Mesendoderm (in vitro differentiated cells): ENCODE data around the gene TMEM106C.

Source experiments
- DNase-seq: peaks from one replicate; pipeline ENCODE4 v3.0.0; 2013
- H2AK5ac ChIP-seq: 2 replicates; pipeline ENCODE4 v1.6.1; 2013; ENCODE audit warnings: low read length, inconsistent platforms
- H2BK120ac ChIP-seq: 2 replicates; pipeline ENCODE4 v1.6.1; 2013; ENCODE audit warnings: low read depth, mild to moderate bottlenecking, low read length, moderate library complexity, mixed read lengths
- H2BK15ac ChIP-seq: replicated peaks from 2 replicates; pipeline ENCODE4 v1.6.1; 2013; ENCODE audit warnings: low read depth, mild to moderate bottlenecking, moderate library complexity
- H2BK5ac ChIP-seq: 2 replicates; pipeline ENCODE4 v1.6.1; 2013; ENCODE audit warnings: low read length, inconsistent platforms
- H3K18ac ChIP-seq: 2 replicates; pipeline ENCODE4 v1.6.1; 2013; ENCODE audit warnings: mild to moderate bottlenecking, low read length, mixed read lengths
- H3K23ac ChIP-seq: one replicate; pipeline ENCODE4 v1.6.1; 2013; ENCODE audit warnings: low read length
- H3K27ac ChIP-seq: 2 replicates; pipeline ENCODE4 v1.5.1; 2013; ENCODE audit warnings: low read depth, mild to moderate bottlenecking, inconsistent platforms, low read length, moderate library complexity
- H3K27me3 ChIP-seq: 2 replicates; pipeline ENCODE4 v1.6.1; 2013; ENCODE audit warnings: low read length, control low read depth, mild to moderate bottlenecking, inconsistent platforms; ENCODE audit not compliant: insufficient read depth, poor library complexity
- H3K36me3 ChIP-seq: 2 replicates; pipeline ENCODE4 v1.6.1; 2013; ENCODE audit warnings: low read length, inconsistent platforms; ENCODE audit not compliant: control insufficient read depth, insufficient read depth
- H3K4ac ChIP-seq: one replicate; pipeline ENCODE4 v1.6.1; 2013; ENCODE audit warnings: low read depth, mild to moderate bottlenecking, low read length, moderate library complexity
- H3K4me1 ChIP-seq: 2 replicates; pipeline ENCODE4 v1.6.1; 2013; ENCODE audit warnings: low read depth, low read length, inconsistent platforms; ENCODE audit not compliant: control insufficient read depth
- H3K4me2 ChIP-seq: 2 replicates; pipeline ENCODE4 v1.6.1; 2013; ENCODE audit warnings: low read length
- H3K4me3 ChIP-seq: 2 replicates; pipeline ENCODE4 v1.5.1; 2013; ENCODE audit warnings: mild to moderate bottlenecking, low read length
- H3K56ac ChIP-seq: one replicate; pipeline ENCODE4 v1.6.1; 2013; ENCODE audit warnings: low read length
- H3K79me1 ChIP-seq: 2 replicates; pipeline ENCODE4 v1.6.1; 2013; ENCODE audit warnings: low read length, inconsistent platforms
- H3K79me2 ChIP-seq: 2 replicates; pipeline ENCODE4 v1.6.1; 2013; ENCODE audit warnings: mild to moderate bottlenecking, low read length; ENCODE audit not compliant: control insufficient read depth, insufficient read depth
- H3K9ac ChIP-seq: 2 replicates; pipeline ENCODE4 v1.6.1; 2013; ENCODE audit warnings: low read length, inconsistent platforms
- H4K5ac ChIP-seq: one replicate; pipeline ENCODE4 v1.6.1; 2013; ENCODE audit warnings: low read length
- H4K8ac ChIP-seq: one replicate; pipeline ENCODE4 v1.6.1; 2013; ENCODE audit warnings: low read depth, mild to moderate bottlenecking, control low read depth, low read length, moderate library complexity
- WGBS: extraction: QIAGEN DNeasy Blood & Tissue Kit; methylation state at CpG from one replicate; pipeline ENCODE4 v1.1.7; 2013; ENCODE audit warnings: low lambda C conversion rate, missing lambda C conversion rate; ENCODE audit not compliant: insufficient coverage; ENCODE audit errors: extremely low coverage; 5-methylcytosine and 5-hydroxymethylcytosine counted together

The TMEM106C gene

GRCh38 chr12:47967461-47968321 lies 4.3 kb downstream of the TMEM106C start:
- Histone ChIP-seq H3K9ac (no peak overlapping the region), H4K5ac (no peak overlapping the region), H3K79me2 (no peaks in the 10 kb centered on the region), H3K4ac (no peak overlapping the region), H3K23ac (no peak overlapping the region), H2BK15ac (no peak overlapping the region), H3K18ac (no peak overlapping the region), H4K8ac (no peak overlapping the region), H2BK5ac (no peak overlapping the region), H2AK5ac (no peak overlapping the region), H2BK120ac (no peak overlapping the region), H3K36me3 (no peaks in the 10 kb centered on the region), H3K4me1 (no peaks in the 10 kb centered on the region), H3K27me3 (peaks cover 3% of the 10 kb centered on the region), H3K4me2 (no peak overlapping the region), H3K79me1 (no peaks in the 10 kb centered on the region), H3K27ac (no peak overlapping the region), H3K56ac (no peak overlapping the region), H3K4me3 (no peak overlapping the region)
- DNase-seq, result no peak
- no CpG with 5 or more reads among the region's 5 CpGs for WGBS

DNA sequence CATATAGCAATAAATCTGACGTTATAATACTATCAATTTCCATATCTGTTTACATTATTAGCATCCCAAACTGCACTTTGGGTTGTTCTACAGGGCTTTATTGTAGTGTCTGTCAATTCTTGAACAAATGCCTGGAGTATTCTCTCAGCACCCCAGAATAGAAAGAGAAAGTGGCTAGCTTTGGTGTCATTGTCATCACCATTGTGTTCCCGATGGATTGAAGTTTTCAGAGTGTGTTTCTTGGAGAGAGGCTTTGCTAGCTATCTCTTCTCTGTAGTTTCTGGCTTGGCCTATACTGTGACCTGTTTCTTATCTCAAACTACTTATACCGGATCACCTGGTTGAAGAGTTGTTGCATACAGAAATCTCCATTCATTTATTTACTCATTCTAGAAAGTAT lies 6.4 kb downstream of the TMEM106C start:
- Histone ChIP-seq H3K56ac (no peak overlapping the region), H3K4me1 (no peaks in the 10 kb centered on the region), H3K23ac (no peak overlapping the region), H3K9ac (no peak overlapping the region), H3K4me2 (no peak overlapping the region), H3K27ac (no peak overlapping the region), H3K27me3 (no peaks in the 10 kb centered on the region), H3K79me2 (no peaks in the 10 kb centered on the region), H2BK5ac (no peak overlapping the region), H4K8ac (no peak overlapping the region), H3K4ac (no peak overlapping the region), H2AK5ac (no peak overlapping the region), H3K18ac (no peak overlapping the region), H2BK120ac (no peak overlapping the region), H3K36me3 (no peaks in the 10 kb centered on the region), H2BK15ac (no peak overlapping the region), H3K79me1 (no peaks in the 10 kb centered on the region), H3K4me3 (no peak overlapping the region), H4K5ac (no peak overlapping the region)
- WGBS, result no CpG with 5 or more reads among the region's 3 CpGs
- DNase-seq, result no peak

- Histone ChIP-seq H3K27ac (no peak overlapping the region), H2BK15ac (no peak overlapping the region), H2AK5ac (no peak overlapping the region), H3K23ac (no peak overlapping the region), H3K4me3 (no peak overlapping the region), H3K4ac (no peak overlapping the region), H3K79me2 (no peaks in the 10 kb centered on the region), H3K9ac (no peak overlapping the region), H2BK5ac (no peak overlapping the region), H3K27me3 (no peaks in the 10 kb centered on the region), H2BK120ac (no peak overlapping the region), H3K56ac (no peak overlapping the region), H3K4me2 (no peak overlapping the region), H3K18ac (no peak overlapping the region), H3K36me3 (no peaks in the 10 kb centered on the region), H3K79me1 (no peaks in the 10 kb centered on the region), H3K4me1 (no peaks in the 10 kb centered on the region), H4K5ac (no peak overlapping the region), H4K8ac (no peak overlapping the region)
- WGBS, result no CpG with 5 or more reads among the region's 7 CpGs
- DNase-seq, result no peak
Measured at GRCh38 chr12:47970843-47971242, 7.4 kb downstream of the TMEM106C start.

DNA sequence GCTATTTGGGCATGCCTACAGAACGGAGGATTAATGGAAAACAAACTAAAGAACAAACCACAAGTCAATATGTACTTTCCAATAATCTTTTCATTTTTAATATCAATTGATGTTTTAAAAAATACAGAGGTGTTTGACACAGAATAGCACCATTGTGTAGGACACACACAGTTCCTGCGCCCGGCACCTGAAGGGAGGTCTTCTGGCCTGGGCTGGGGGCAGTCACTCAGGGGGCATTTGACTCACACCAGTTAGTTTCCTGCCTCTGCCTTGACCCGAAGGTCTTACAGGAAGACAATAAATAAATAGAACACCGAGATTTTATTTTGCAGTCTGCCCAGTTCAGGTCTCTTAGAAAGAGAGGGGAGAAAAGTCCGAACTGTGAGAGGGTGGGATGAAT lies 9.5 kb downstream of the TMEM106C start:
- no peak overlapping the region for H3K9ac ChIP-seq
- no peak overlapping the region for H3K23ac ChIP-seq
- WGBS, result no CpG with 5 or more reads among the region's 6 CpGs
- H3K36me3 ChIP-seq, result no peaks in the 10 kb centered on the region
- H3K27ac ChIP-seq, result no peak overlapping the region
- H2AK5ac ChIP-seq, result no peak overlapping the region
- DNase-seq, result no peak
- H3K56ac ChIP-seq, result no peak overlapping the region
- no peak overlapping the region for H3K4ac ChIP-seq
- no peak overlapping the region for H4K8ac ChIP-seq
- H3K79me2 ChIP-seq, result no peaks in the 10 kb centered on the region
- no peak overlapping the region for H3K4me3 ChIP-seq
- no peak overlapping the region for H3K4me2 ChIP-seq
- no peak overlapping the region for H2BK5ac ChIP-seq
- no peaks in the 10 kb centered on the region for H3K79me1 ChIP-seq
- H3K4me1 ChIP-seq, result no peaks in the 10 kb centered on the region
- H3K18ac ChIP-seq, result no peak overlapping the region
- H3K27me3 ChIP-seq, result no peaks in the 10 kb centered on the region
- no peak overlapping the region for H4K5ac ChIP-seq
- H2BK120ac ChIP-seq, result no peak overlapping the region
- no peak overlapping the region for H2BK15ac ChIP-seq

DNA sequence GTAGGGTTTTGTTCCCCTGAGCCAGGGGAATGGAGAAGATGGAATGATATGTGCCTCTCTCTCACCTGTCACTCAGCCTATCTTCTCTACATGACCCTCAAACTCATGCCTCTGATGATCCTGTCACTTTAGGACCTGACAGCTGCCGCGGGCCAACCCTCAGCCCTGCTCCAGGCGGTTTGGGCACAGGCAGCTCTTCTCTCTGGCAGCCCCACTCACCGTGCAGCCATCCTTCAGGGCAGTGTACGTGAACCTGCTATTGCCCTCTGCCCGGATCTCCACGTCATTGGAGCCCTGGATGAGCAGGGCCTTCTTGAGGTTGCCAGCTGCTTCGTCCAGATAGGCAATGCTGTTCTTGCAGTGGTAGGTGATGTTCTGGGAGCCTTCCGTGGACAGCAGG lies 10.5 kb downstream of the TMEM106C start:
- Histone ChIP-seq H4K8ac (no peak overlapping the region), H3K79me1 (no peaks in the 10 kb centered on the region), H3K56ac (no peak overlapping the region), H3K4me3 (no peak overlapping the region), H4K5ac (no peak overlapping the region), H2BK15ac (no peak overlapping the region), H3K4ac (no peak overlapping the region), H2BK120ac (no peak overlapping the region), H3K36me3 (no peaks in the 10 kb centered on the region), H2AK5ac (no peak overlapping the region), H2BK5ac (no peak overlapping the region), H3K18ac (no peak overlapping the region), H3K27me3 (no peaks in the 10 kb centered on the region), H3K27ac (no peak overlapping the region), H3K9ac (no peak overlapping the region), H3K4me1 (no peaks in the 10 kb centered on the region), H3K4me2 (no peak overlapping the region), H3K79me2 (no peaks in the 10 kb centered on the region), H3K23ac (no peak overlapping the region)
- no CpG with 5 or more reads among the region's 9 CpGs for WGBS
- DNase-seq, result no peak
